DND-41 (cell line): Measurements from ENCODE around the gene MAML3.

ENCODE experiments used
- EZH2 ChIP-seq: IDR thresholded peaks from 3 replicates; pipeline ENCODE4 v1.6.1; 2012; ENCODE audit warnings: borderline replicate concordance, low read depth, mild to moderate bottlenecking, moderate library complexity, low read length, inconsistent platforms; ENCODE audit not compliant: severe bottlenecking
- TF ChIP-seq, protein P1 (sequence below): IDR thresholded peaks from 2 replicates; pipeline ENCODE4 v1.5.1; 2012; ENCODE audit warnings: borderline replicate concordance, low read length, moderate library complexity, mild to moderate bottlenecking; ENCODE audit not compliant: poor library complexity, severe bottlenecking; ENCODE audit errors: extremely low read depth

DNA sequence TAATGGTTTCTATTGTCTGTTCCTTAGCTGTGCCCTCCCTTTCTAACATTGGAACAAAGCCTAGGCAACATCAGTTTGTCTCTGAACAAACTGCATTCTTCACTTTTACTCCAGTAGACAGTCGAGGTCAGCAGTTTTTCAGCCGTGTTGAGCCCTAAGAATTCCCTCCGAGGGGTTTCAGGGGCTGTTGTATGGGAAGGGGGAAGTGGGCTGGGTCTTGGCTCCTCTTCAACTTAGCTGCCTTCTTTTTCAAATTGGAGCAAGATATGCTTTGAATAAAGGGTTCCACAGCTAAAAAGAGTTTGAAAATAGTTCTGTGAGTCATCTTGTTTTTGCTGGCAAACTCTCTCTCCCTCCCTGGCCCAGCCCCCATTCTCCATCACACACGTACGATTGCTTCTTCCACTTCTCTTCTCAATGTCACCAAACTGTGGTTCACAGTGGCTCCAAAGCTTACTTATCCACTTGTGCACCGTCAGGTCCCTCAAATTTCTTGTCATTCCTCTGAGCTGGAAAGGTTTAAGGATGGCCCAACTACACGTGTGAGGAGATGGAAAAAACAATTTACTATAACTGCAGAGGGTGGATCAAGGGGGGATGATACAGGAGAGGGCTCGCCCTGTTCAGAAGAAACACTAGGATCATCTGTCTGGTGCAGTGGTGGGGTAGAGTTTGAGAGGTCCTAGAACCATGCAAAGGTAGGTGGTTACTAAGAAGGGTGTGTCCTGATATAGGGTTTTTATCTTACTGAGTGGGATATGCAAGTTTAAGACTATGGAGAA, 9.2 kb upstream of the MAML3 start:
- TF ChIP-seq, protein P1, sequence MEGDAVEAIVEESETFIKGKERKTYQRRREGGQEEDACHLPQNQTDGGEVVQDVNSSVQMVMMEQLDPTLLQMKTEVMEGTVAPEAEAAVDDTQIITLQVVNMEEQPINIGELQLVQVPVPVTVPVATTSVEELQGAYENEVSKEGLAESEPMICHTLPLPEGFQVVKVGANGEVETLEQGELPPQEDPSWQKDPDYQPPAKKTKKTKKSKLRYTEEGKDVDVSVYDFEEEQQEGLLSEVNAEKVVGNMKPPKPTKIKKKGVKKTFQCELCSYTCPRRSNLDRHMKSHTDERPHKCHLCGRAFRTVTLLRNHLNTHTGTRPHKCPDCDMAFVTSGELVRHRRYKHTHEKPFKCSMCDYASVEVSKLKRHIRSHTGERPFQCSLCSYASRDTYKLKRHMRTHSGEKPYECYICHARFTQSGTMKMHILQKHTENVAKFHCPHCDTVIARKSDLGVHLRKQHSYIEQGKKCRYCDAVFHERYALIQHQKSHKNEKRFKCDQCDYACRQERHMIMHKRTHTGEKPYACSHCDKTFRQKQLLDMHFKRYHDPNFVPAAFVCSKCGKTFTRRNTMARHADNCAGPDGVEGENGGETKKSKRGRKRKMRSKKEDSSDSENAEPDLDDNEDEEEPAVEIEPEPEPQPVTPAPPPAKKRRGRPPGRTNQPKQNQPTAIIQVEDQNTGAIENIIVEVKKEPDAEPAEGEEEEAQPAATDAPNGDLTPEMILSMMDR = no peak
- TF ChIP-seq EZH2 = no peak
